Vagina (tissue), 2 donors: ENCODE results near the gene CUX1.

ENCODE experiments used
- CTCF ChIP-seq, 3 experiments: fragments of 450-650 bp in 2 of 3; fragments of 200-600 bp in 1 of 3; sonication (generic) in 1 of 3; IDR thresholded peaks; one replicate each; pipeline ENCODE4 v1.5.1; 2017 to 2019; ENCODE audit warnings: antibody characterized with exemption in 3 of 3, mild to moderate bottlenecking in 2 of 3, moderate library complexity in 2 of 3
- POLR2AphosphoS5 ChIP-seq, 2 donors: sonication (generic); formaldehyde crosslinking; IDR thresholded peaks; one replicate each; pipeline ENCODE4 v1.9.0; 2017; ENCODE audit warnings: antibody characterized with exemption in 2 of 2, mild to moderate bottlenecking in 2 of 2, low read depth in 1 of 2; ENCODE audit not compliant: insufficient read depth in 1 of 2

GRCh38 chr7:102069931-102070629 is 252.7 kb downstream of the CUX1 start:
- TF ChIP-seq CTCF (IDR thresholded peaks at IDR 0.05), result no peak
- no peak for TF ChIP-seq POLR2AphosphoS5 (IDR thresholded peaks at IDR 0.05; ENCODE audit: insufficient read depth in 1 of 2, low read depth in 1 of 2)
